GM23248 (cell line): ENCODE results near the gene ZNF74.
"Not testable (repeated sequence)": the region's sequence is repeated elsewhere in the genome, so short reads cannot be mapped to it uniquely, and the experiment has no call there.

ENCODE experiments used
- EZH2 ChIP-seq: fragments of 200-600 bp; sonication (generic); IDR thresholded peaks from 2 replicates; pipeline ENCODE4 v1.6.1; 2018; ENCODE audit warnings: antibody characterized with exemption, mild to moderate bottlenecking; ENCODE audit not compliant: insufficient read depth, poor library complexity, severe bottlenecking
- EZH2phosphoT487 ChIP-seq: fragments of 200-600 bp; sonication (generic); IDR thresholded peaks from 2 replicates; pipeline ENCODE4 v1.6.1; 2018; ENCODE audit warnings: antibody characterized with exemption, moderate library complexity, mild to moderate bottlenecking, low read depth; ENCODE audit not compliant: insufficient read depth

GRCh38 chr22:20364335-20365260 is 29.4 kb upstream of the ZNF74 start:
- not testable (repeated sequence) for TF ChIP-seq EZH2, EZH2phosphoT487
